Lung microvascular endothelial cell (primary cell): ENCODE results near the gene ART1. TPM values are rescaled to one million over a fixed set of nuclear protein-coding genes. Genes with fewer than 3 reads are reported as not detected.
"Not testable (repeated sequence)": the region's sequence is repeated elsewhere in the genome, so short reads cannot be mapped to it uniquely, and the experiment has no call there.

ENCODE experiments used
- DNase-seq, 2 donors: peaks; one replicate each; pipeline versions ENCODE4 v3.0.0 to v3.0.0-alpha.2; 2010; ENCODE audit warnings: low read depth in 2 of 2
- total RNA-seq: library from RNA; depleted of rRNA; stranded (reverse); fragments of >200 nt; gene quantifications from 2 replicates; pipeline ENCODE4 v1.2.1, GENCODE V29; 2014

Gene ART1
- total RNA-seq, 1 donor from 2014 or later: not detected

DNA sequence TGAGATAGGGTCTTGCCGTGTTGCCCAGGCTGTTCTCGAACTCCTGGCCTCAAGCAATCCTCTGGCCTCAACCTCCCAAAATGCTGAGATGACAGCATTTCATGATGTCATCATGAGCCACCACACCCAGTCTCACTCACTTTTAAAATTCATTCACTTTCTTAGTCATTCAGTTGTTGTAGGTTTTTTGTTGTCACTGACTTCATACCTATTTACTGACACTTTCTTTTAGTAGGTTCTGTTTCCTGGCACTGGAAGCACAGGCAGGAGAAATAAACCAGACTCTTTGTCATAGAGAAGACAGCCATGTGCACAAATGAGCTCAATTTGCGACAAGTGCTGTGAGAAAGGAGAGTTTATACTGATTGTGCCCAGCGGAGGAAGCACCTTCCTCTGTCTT is 13.6 kb upstream of the ART1 start:
- no peak for DNase-seq

DNA sequence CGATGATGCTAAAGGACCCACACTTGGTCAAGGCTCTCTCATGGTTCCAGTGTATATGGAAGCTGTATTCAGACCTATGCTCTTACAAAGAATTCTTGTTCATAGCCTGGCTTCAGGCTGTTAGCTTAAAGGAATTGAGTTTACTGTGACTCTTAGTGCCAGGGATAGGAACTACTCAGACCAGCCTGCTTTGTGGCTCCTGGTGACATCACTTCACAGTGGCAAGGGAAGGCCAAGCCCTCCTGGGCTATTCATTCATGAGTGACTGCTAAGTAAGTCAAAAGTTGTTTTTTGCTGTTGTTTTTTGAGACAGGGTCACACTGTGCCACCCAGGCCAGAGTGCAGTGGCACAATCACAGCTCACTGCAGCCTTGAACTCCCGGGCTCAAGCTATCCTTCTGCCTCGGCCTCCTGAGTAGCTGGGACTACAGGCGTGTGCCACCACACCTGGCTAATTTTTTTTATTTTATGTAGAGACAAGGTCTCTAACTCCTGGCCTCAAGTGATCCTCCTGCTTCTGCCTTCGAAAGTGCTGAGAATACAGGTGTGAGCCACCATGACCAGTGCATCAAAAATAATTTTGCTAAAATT is 12.8 kb upstream of the ART1 start:
- no peak for DNase-seq

DNA sequence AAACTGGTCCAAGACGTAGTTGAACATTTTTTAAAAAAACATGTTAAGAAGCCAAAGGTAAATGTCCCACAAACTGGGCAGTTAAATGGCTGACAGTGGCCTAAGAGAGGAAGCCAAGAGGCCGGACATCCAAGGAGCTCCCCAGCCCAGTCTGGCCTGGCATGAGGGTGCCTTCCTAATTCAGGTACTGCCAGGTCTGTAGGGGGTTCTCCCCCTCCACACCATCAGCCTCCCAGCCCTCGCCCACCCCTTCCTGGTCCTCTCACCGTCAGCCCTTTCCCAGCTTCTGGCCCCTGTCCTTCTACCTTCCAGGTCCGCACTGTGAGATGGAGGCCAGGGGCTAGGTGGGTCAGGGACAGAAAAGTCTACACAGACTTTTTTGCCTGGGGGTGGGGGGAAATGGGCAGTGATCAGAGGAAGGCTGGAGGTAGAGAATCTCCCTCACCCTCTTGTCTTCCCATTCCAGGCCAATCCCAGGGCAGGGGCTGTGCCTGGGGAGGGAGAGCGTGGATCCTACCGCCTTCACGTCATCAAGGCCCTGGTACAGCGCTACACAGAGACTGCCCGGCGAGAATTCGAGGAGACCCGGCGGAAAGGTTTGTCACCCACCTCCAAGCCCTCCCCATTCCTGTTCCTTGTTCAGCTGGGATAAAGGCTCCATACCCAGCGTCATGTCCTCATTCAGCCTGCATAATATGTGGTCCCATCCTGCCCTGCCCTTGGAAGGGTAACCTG is 9.1 kb upstream of the ART1 start:
- no peak for DNase-seq

DNA sequence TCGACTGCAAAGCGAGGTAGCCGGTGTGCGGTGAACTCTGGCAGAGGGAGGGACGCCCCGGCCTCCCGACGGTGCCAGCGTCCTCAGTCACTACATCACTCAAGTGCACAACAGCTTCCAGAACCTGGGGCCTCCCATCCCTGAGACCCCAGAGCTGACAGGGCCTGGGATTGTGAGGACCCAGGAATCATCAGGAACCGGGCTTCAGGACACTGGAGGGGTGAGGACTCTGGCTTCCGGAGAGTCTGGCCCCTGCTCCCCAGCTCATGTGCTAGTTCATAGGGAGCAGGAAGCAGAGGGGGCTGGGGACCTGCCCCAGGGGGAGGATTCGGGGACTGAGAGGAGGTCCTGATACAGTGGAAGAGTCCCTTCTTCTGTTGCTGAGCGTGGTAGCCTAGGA is 7.7 kb upstream of the ART1 start:
- no peak for DNase-seq

DNA sequence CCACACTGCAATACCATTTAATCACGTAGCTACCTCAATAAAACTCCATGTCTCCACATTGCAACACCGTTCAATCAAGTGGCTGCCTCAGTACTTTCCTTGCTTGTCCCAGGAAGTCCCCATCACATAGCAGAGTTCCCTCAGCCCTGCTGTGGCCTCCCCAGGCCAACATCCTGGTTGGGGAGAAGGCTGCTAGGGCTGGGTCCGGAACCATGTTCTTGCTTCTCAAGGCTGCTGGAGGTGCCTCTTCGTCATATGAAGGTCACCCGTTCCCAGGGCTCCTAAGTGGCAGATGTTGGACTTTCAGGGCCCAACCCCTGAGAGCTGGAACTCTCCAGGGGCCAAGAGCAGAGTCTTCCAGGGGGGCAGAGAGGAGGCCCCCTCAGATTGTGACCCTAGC is 6.4 kb upstream of the ART1 start:
- no peak for DNase-seq

DNA sequence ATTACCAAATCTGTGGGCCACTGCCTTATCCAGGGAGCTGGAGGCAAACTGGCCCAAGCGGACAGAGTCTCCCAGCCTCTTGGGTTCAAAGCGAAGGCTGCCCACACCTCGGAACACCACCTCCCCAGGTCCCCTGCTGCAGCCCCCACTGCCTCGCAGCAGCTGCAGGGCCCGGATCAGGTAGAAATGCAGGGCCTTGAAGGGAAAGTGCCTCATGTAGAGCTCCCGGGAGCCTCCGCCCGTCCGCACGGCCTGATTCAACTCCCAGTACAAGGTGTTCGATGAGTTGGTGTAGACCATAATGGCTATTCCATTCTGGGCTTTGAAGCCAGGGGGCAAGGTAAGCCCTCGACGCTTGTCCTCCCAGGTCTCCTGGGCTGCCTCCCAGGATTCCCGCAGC is 5.1 kb upstream of the ART1 start:
- no peak for DNase-seq

DNA sequence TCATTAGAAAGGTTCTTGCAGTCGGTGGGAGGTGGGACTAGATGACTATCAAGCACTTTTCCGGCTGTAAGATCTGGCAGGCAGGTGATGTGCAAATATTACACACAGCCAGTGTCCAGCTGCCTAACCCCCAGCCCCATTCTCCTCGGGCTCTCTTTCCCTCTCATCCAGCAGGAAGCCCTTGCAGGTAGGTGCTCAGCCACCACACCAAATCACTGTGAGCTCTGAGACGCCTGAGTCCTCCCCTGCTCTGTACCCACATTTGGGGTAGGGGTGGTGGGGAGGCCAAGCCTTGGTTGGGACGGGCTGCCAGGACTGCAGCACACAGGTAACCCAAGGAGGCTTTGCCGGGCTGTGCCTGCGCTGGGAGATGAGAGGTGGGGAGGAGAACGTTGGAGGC is 3.7 kb upstream of the ART1 start:
- DNase-seq: no peak

DNA sequence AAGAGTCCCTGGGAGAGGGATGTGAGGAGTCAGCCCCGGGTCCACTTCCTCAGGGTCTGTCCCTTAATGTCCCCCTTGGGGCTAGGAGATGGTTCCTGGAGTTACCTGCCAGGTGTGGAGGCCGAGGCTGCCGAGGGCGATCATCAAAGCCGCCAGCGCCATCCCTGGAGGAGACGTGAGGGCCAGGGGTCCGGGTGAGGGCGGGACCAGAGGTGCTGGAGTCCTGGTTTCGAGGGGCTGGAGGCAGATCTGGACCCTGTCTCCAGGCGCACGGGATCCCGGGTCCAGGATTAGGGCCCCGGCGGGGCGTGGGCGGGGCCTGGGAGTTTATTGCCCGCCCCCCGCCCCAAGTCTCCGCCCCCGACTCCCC is 3.2 kb upstream of the ART1 start, which contains the start of gene ART5:
Gene ART5, minus strand, starts transcription at position 292 of the 370 bp plus-strand sequence. Its CDS starts 130 bp downstream, at position 162.
- DNase-seq: no peak

DNA sequence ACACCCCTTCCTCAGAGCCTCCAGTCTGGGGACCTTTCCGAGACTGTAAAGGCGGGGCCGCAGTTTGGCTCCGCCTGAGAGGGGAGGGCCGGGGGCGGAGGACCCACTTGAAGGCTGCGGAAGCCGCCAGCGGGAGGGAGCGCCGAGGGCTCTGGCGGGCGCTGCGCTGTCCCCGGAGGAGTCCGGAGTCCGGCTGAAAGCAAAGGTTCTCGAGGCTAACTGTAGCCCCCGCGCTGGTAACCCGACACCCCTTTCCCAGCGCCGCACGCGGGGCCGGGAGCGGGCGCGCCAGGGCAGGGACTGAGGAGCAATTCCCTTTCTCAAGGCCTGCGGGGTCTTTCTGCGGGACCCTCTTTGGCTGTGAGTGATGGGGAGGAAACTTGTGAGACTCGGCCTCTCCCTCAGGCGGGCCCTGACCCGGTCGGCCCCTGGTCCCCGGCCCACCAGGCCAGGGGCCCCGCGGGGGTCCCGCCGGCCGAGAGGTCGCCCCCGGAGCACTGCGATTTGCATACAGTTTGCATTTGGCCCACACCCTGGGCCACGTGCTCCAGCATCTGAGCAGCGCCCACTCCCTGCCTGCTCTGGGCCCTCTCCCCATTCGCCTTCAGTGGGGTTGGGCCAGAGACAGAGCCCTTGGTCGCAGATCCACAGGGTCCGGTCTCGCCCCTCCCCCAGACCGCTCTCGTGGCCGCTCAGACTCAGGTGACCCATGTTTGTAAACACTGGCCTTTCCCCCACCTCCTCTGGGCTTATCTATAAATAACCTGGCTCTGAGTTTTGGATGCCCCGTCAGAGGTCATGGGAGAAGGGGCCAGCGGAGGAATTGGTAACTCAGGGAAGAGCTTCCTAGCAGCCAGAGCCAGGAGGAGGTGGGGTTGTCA is 2.6 kb upstream of the ART1 start:
- peak; percentile 39 to 48 for DNase-seq

DNA sequence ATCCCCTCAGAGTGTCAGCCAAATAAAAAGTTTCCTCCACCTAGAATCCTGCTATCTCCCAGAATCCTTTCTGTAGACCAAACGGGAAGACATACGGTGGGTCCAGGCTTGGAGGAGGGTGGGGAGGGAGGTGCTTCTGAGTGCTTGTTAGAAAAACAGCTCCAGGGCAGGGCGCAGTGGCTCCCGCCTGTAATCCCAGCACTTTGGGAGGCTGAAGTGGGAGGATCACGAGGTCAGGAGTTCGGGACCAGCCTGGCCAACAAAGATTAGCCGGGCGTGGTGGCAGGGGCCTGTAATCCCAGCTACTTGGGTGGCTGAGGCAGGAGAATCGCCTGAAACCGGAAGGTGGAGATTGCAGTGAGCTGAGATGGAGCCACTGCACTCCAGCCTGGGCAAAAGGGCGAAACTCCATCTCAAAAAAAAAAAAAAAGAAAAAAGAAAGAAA is 1.8 kb upstream of the ART1 start:
- DNase-seq: not testable (repeated sequence)

DNA sequence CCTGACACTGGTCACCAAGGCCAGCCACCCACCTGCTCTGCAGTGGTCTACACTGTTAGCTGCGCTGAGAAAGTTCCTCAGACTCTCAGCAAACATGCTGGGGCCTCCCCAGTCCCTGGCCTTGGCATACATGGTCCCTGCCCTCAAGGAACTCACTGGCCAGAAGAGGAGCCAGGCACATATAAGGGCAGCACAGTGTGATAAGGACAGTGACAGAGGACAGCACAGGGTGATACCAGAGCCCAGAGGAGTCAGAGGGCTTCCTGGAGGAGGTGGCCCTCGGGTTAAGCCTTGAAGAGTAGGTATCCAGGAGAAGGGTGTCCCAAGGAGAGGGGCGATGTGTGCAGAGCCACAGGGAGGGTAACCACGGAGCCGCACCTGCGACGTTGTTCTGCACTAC is 624 bp downstream of the ART1 start:
- DNase-seq: no peak

DNA sequence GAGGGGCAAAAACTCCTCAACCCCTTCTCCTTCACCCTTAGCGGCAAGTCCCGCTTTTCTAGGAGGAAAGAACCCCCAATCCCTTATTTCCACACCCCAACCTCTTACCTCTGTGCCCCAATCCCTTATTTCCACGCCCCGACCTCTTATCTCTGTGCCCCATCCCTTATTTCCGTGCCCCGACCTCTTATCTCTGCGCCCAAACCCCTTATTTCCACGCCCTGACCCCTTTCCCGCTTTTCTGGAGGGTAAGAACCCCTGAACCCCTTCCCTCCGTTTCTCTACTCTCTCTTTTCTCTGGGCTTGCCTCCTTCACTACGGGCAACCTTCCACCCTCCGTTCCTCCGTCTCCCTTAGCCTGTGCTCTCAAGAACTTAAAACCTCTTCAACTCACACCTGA is 3.9 kb downstream of the ART1 start:
- DNase-seq: not testable (repeated sequence)

DNA sequence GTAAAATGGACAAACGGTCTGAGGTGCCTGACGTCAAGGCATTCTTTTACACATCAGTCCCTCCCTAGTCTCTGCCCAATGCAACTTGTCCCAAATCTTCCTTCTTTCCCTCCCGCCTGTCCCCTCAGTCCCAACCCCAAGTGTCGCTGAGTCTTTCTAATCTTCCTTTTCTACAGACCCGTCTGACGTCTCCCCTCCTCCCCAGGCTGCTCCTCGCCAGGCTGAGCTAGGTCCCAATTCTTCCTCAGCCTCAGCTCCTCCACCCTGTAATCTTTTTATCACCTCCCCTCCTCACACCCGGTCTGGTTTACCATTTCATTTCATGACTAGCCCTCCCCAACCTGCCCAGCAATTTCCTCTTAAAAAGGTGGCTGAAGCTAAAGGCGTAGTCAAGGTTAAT is 4.4 kb downstream of the ART1 start:
- not testable (repeated sequence) for DNase-seq

DNA sequence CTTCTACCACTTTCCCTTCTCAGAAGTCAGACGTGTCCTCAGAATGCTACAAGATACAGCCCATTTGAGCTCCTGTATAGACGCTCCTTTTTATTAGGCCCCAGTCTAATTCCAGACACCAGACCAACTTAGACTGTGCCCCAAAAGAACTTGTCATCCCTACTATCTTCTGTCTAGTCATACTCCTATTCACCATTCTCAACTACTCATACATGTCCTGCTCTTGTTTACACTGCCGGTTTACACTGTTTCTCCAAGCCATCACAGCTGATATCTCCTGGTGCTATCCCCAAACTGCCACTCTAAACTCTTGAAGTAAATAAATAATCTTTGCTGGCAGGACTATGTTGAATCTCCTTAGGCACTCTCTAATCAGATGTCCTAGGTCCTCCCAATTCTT is 7.6 kb downstream of the ART1 start:
- not testable (repeated sequence) for DNase-seq

DNA sequence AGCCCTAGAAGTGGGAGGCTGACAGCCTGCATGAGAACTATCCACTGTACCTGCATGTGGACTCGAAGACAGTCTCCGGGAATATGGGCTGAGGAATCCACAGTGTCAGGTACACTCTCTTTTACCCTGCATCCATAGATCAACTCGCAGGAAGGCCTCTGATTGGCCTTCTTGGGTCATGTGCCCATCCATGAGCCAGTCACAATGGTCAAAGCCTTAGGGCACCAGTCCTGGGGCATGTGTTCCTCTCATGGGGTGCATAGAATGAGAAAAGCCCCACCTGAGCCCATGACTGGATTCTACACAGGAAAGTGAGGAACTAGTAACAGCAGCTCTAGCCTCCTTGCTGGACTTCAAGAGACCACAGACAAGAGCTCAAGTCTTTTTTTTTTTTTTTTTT is 10.6 kb downstream of the ART1 start:
- DNase-seq: no peak

DNA sequence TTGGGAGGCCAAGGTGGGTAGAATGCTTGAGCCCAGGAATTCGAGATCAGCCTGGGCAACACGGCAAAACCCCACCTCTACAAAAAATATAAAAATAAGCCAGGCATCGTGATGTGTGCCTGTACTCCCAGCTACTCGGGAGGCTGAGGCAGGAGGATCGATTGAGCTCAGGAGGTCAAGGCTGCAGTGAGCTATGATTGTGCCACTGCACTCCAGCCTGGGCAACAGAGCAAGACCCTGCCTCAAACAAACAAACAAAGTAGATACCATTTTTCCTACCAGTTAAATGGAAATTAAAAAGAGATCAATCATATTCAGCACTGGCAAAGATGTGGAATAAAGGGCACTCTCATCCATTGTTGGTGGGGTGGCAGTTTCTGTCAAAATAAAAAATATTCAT is 12.4 kb downstream of the ART1 start:
- DNase-seq: not testable (repeated sequence)

DNA sequence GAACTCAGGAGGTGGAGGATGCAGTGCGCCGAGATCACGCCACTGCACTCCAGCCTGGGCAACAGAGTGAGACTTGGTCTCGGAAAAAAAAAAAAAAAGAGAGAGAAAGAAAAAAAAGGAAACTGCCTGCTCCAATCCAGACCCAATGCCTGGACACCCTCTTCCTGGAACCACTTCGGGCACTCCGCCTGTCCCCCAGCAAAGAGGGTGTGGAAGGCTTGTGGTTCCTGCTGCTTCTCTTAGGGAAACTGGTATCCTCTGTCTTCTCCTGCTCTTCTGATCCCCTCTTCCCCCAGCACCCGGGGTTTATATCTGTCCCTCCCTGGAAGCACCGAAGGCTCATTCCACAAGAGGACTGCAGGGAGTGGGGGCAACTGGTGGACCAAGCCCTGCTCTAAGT is 13.3 kb downstream of the ART1 start:
- no peak for DNase-seq

DNA sequence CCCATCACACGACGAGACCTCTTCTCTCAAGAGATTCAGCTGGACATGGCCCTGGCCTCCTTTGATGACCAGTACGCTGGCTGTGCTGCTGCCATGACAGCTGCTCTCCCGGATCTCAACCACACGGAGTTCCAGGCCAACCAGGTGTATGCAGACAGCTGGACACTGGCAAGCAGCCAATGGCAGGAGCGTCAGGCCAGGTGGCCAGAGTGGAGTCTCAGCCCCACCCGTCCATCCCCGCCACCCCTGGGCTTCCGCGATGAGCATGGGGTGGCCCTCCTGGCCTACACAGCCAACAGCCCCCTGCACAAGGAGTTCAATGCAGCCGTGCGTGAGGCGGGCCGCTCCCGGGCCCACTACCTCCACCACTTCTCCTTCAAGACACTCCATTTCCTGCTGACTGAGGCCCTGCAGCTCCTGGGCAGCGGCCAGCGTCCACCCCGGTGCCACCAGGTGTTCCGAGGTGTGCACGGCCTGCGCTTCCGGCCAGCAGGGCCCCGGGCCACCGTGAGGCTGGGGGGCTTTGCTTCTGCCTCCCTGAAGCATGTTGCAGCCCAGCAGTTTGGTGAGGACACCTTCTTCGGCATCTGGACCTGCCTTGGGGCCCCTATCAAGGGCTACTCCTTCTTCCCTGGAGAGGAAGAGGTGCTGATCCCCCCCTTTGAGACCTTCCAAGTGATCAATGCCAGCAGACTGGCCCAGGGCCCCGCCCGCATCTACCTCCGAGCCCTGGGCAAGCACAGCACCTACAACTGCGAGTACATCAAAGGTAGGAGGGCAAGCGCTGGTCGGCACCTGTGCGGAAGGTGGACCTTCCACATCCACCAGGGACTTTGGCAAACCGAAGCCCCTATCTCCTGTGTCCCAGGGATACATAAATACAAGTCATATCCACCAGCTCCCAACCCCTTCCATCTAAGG is 14.9 kb downstream of the ART1 start:
- DNase-seq: no peak

DNA sequence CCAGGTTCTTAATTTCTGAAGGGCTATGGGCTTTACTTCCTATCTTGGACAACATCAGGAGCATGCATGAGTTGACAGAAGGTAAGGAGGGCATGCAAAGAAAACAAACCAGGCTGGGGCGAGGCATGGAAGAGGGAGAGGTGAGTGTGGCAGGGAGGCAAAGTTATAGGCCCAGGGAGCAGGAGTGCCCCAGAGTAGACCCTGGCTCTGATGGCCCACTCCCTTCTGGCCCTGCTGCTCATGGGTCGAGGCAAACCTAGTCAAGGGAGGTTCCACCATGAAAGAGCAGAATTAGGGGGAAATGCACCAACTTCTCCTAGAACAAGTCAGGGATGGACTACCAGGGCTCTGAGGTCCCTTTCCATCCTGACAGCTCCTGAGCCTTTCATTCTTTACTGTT is 16.0 kb downstream of the ART1 start:
- no peak for DNase-seq

DNA sequence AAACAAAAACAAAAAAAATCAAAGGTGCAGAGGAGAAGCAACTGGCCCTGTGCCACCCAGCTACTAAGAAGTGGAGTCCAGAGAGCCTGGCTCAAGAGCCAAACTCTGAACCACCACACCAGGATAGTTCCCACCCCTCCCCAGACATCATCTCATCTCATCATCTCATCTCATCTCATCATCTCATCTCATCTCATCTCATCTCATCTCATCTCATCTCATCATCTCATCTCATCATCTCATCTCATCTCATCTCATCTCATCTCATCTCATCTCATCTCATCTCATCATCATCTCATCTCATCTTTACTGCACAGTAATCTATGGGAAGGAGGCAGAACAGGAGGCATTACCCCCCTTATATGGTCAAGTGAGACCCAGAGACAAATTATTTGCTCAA is 17.9 kb downstream of the ART1 start:
- no peak for DNase-seq

DNA sequence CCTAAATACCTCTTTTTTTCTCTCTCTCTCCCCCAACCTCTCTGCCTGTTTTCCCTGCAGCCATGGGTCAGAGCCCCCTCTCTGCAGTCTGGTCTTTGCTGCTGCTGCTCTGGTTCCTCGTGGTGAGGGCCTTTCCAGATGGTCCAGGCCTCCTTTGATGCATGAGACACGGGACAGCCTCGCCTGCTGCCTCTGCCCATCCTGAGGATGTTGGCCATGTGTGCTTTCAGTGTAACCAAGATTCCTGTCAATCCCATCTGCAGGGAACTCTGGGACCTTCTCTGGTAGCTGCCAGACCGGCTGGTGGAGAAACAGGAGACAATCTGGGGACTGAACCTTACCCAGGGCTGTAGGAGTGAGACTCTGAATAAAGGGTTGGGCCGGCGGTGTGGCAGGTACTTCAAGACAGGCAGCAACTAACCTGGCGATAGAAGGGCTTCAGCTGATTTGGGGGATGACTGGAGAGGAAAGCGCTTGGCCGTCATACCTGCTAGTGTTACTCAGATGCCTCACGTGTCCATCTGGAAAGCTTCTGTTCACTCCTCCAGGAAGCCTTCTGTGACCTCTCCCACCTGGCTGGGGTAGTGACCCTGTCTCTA is 19.2 kb downstream of the ART1 start:
- no peak for DNase-seq
